Heart left ventricle (tissue), 16 donors: ENCODE data around the gene THSD7B. TPM values are rescaled to one million over a fixed set of nuclear protein-coding genes. Genes with fewer than 3 reads are reported as not detected.

Source experiments
- ATAC-seq, 4 donors: fragments of 200-7000 bp; cut with Tn5 transposase; one replicate each; pipeline ENCODE4 v1.9.1; 2020 to 2022; ENCODE audit warnings: moderate library complexity in 4 of 4, mild to moderate bottlenecking in 3 of 4, moderate number of reproducible peaks in 1 of 4
- DNase-seq, 5 donors: peaks; one replicate each; pipeline ENCODE4 v3.0.0-alpha.2; 2020
- H3K27ac ChIP-seq, 12 donors: fragments of 200-600 bp; sonication (generic) in 4 of 12; one replicate each; pipeline versions ENCODE4 v1.5.0 to v1.8.0; 2016 to 2022; ENCODE audit warnings: mild to moderate bottlenecking in 2 of 12
- H3K27me3 ChIP-seq, 9 donors: fragments of 200-600 bp; sonication (generic) in 2 of 9; one replicate each; pipeline versions ENCODE4 v1.5.1 to v1.8.0; 2016 to 2022; ENCODE audit warnings: mild to moderate bottlenecking in 3 of 9
- H3K36me3 ChIP-seq, 9 donors: fragments of 200-600 bp; sonication (generic) in 2 of 9; one replicate each; pipeline versions ENCODE4 v1.5.0 to v1.8.0; 2018 to 2022; ENCODE audit warnings: mild to moderate bottlenecking in 2 of 9
- H3K4me1 ChIP-seq, 12 donors: fragments of 200-600 bp; sonication (generic) in 4 of 12; one replicate each; pipeline versions ENCODE4 v1.5.0 to v1.8.0; 2016 to 2022; ENCODE audit warnings: mild to moderate bottlenecking in 3 of 12
- H3K4me3 ChIP-seq, 12 donors: fragments of 200-600 bp; sonication (generic) in 4 of 12; one replicate each; pipeline versions ENCODE4 v1.5.0 to v1.8.0; 2017 to 2022; ENCODE audit warnings: mild to moderate bottlenecking in 9 of 12, moderate library complexity in 4 of 12
- H3K9me3 ChIP-seq, 12 donors: fragments of 200-600 bp; sonication (generic) in 4 of 12; one replicate each; pipeline versions ENCODE4 v1.5.0 to v1.8.0; 2016 to 2022; ENCODE audit warnings: mild to moderate bottlenecking in 1 of 12
- CTCF ChIP-seq, 12 donors: fragments of 200-600 bp; sonication (generic) in 4 of 12; IDR thresholded peaks; one replicate each; pipeline versions ENCODE4 v1.5.0 to v1.8.0; 2018 to 2022; ENCODE audit warnings: antibody characterized with exemption in 12 of 12, mild to moderate bottlenecking in 5 of 12
- POLR2A ChIP-seq, 2 donors: fragments of 450-650 bp; IDR thresholded peaks; one replicate each; pipeline ENCODE4 v1.6.1; 2017; ENCODE audit warnings: antibody characterized with exemption in 2 of 2, mild to moderate bottlenecking in 2 of 2, moderate library complexity in 2 of 2
- WGBS, 4 donors: extraction: QIAGEN DNeasy Blood & Tissue Kit in 2 of 4; methylation state at CpG; one replicate each; pipeline versions ENCODE4 v1.1.5 to v1.1.7; 2013 to 2018; 5-methylcytosine and 5-hydroxymethylcytosine counted together
- intact Hi-C, 10 donors: fragments of 100-400 bp; cut with DNase I; formaldehyde crosslinking; loops; one replicate each; pipeline versions ENCODE4 v1.11.1 to v1.14.2; 2022
- polyA plus RNA-seq, 2 donors: library from polyadenylated mRNA; stranded (reverse); fragments of 200-250 nt; gene quantifications; one replicate each; pipeline ENCODE4 v1.2.3, GENCODE V29; 2013
- total RNA-seq, 9 donors: library from RNA; depleted of rRNA in 2 of 9; stranded (reverse); fragments of >200 nt in 2 of 9; fragmentation: NEBNext Ultra II Directional in 3 of 9; extraction: Animal tissue kit (Norgen Biotek cat#: 25700) in 3 of 9; gene quantifications; one replicate each; pipeline versions ENCODE4 v1.1.0 to v1.2.4, GENCODE V29; 2016 to 2023
- donor health status: ischemic (EF 13 %, LVEDD 7.1; RV severe dilation, severe dysfunction).
- donor health status: healthy with polysubstance abuse.
- donor health status: DM: no; HTN: yes; CAD: no.
- donor health status: DM: no; HTN: no; CAD: no.
- donor health status: ischemic (EF 25% LVEDD 6.9; RV normal size, moderate dysfunction).
- donor health status: ischemic (EF 25% LVEDD 5.7; RV mildly dilated, moderate dysfunction).
- donor health status: healthy.
- donor health status: DM: yes; HTN: yes; CAD: no.
- donor health status: ischemic (EF 35%, LVEDD 5.7; RV mildly dilated, moderate dysfunction).
- donor health status: nonischemic (EF 11% LVEDD 7.7; RV severe dilation, severe dysfunction).
- donor health status: DM: yes; HTN: yes; CAD: no.
- donor health status: PGD.
- donor health status: ischemic (EF 29% LVEDD 5.4; RV normal size, mild dysfunction).
- donor health status: nonischemic (EF 23%, LVEDD 6.1; RV moderate dilation, normal function).

THSD7B gene
- total and polyA plus RNA-seq, 11 donors: 0.04 to 0.43 (median 0.17) TPM

DNA sequence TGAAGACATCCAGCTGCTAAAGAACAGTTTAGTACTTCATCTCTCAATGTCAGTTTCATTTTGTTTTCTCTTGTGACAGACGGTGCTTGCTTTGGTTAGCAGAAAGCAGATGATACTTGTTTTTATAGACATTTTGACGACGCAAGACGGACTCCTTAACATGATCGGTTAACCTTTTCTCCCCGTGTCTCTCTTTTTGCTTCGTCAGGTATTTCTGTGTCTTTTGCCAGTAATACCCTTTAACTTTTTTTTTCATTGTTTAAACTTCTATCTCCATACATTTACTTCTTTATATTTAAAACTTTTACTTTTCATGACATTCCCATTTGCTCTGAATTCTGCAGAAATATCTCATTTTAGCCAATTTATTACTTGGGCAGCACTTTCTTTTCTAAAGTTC is 57.9 kb downstream of the THSD7B start:
- no peak for TF ChIP-seq POLR2A (IDR thresholded peaks at IDR 0.05)
- no peak for TF ChIP-seq CTCF (IDR thresholded peaks at IDR 0.05)
- intact Hi-C loops: no loop called here
- Histone ChIP-seq H3K9me3 (no peaks in the 10 kb centered on the region), H3K4me1 (no peaks in the 10 kb centered on the region), H3K36me3 (no peaks in the 10 kb centered on the region), H3K4me3 (no peak overlapping the region), H3K27ac (no peak overlapping the region), H3K27me3 (peaks cover 0 to 3% (median 0%) of the 10 kb centered on the region in 9 donors)
- DNase-seq (no peak), ATAC-seq (no peak)
- WGBS, 4 donors: 81 to 88% (median 85%) methylated on average over 7 of the region's 7 CpGs

GRCh38 chr2:136828162-136828561 is 62.8 kb downstream of the THSD7B start:
- Histone ChIP-seq H3K4me1 (no peaks in the 10 kb centered on the region), H3K27ac (no peak overlapping the region), H3K4me3 (no peak overlapping the region), H3K36me3 (no peaks in the 10 kb centered on the region), H3K27me3 (peaks cover 0 to 3% (median 0%) of the 10 kb centered on the region in 9 donors), H3K9me3 (no peaks in the 10 kb centered on the region)
- intact Hi-C loops: no loop called here
- WGBS, 4 donors: 81 to 92% (median 90%) methylated on average over 1 of the region's 1 CpG
- TF ChIP-seq CTCF (IDR thresholded peaks at IDR 0.05): no peak
- TF ChIP-seq POLR2A (IDR thresholded peaks at IDR 0.05): no peak
- DNase-seq: no peak
- ATAC-seq: no peak

- no peak overlapping the region for H3K27ac ChIP-seq
- no peaks in the 10 kb centered on the region for H3K4me1 ChIP-seq
- no peaks in the 10 kb centered on the region for H3K36me3 ChIP-seq
- intact Hi-C loops: no loop called here
- peaks cover 0 to 3% (median 0%) of the 10 kb centered on the region in 9 donors for H3K27me3 ChIP-seq
- no peak overlapping the region for H3K4me3 ChIP-seq
- H3K9me3 ChIP-seq: no peaks in the 10 kb centered on the region
- TF ChIP-seq POLR2A (IDR thresholded peaks at IDR 0.05): no peak
- no peak for TF ChIP-seq CTCF (IDR thresholded peaks at IDR 0.05)
- ATAC-seq (no peak), DNase-seq (no peak)
- WGBS, 4 donors: 26 to 74% (median 50%) methylated on average over 1 of the region's 1 CpG
Observed at GRCh38 chr2:136828774-136829173, 63.4 kb downstream of the THSD7B start.

GRCh38 chr2:136844546-136844945 is 79.2 kb downstream of the THSD7B start:
- DNase-seq (no peak), ATAC-seq (no peak)
- intact Hi-C loops: no loop called here
- Histone ChIP-seq H3K27ac (no peak overlapping the region), H3K4me3 (no peak overlapping the region), H3K4me1 (no peaks in the 10 kb centered on the region), H3K27me3 (peaks cover 0 to under 1% (median 0%) of the 10 kb centered on the region in 9 donors), H3K36me3 (no peaks in the 10 kb centered on the region), H3K9me3 (no peaks in the 10 kb centered on the region)
- 39 to 60% (median 52%) methylated on average over 1 of the region's 1 CpG for WGBS, 4 donors
- TF ChIP-seq CTCF (IDR thresholded peaks at IDR 0.05): no peak
- no peak for TF ChIP-seq POLR2A (IDR thresholded peaks at IDR 0.05)
